GM13977 (cell line): ENCODE measurements around the gene RHOXF1.
"Not testable (repeated sequence)": the region's sequence is repeated elsewhere in the genome, so short reads cannot be mapped to it uniquely, and the experiment has no call there.

Source experiments
- DNase-seq: peaks from one replicate; pipeline ENCODE4 v3.0.0; 2012; ENCODE audit warnings: low spot score
- CTCF ChIP-seq: IDR thresholded peaks from 2 replicates; pipeline ENCODE4 v1.5.1; 2012; ENCODE audit warnings: mild to moderate bottlenecking, control low read depth; ENCODE audit not compliant: insufficient read depth; ENCODE audit errors: extremely low read depth, missing control alignments
- in situ Hi-C: fragments of 300-500 bp; cut with MboI; formaldehyde crosslinking; loops from one replicate; pipeline ENCODE4 v1.12.0; 2022; ENCODE audit warnings: low sequenced_read_pairs, low pct_unique_long_range_greater_than_20kb, mixed read lengths, inconsistent platforms; ENCODE audit not compliant: unreplicated experiment

Gene RHOXF1, protein sequence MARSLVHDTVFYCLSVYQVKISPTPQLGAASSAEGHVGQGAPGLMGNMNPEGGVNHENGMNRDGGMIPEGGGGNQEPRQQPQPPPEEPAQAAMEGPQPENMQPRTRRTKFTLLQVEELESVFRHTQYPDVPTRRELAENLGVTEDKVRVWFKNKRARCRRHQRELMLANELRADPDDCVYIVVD

DNA sequence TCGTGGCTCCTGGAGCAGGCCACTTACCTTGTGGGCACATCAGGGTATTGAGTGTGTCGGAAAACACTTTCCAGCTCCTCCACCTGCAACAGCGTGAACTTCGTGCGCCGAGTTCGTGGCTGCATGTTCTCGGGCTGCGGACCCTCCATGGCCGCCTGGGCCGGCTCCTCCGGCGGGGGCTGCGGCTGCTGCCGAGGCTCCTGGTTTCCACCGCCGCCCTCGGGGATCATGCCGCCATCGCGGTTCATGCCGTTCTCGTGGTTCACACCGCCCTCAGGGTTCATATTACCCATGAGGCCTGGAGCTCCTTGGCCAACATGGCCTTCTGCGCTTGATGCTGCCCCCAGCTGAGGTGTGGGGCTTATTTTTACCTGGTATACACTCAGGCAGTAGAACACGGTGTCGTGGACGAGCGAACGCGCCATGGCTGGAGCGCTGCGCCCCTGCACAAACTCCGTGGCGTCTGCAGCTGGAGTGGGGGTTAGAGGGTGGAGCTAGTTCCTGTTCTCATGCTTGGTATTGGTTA, at the start of gene RHOXF1:
TSS of gene RHOXF1 (minus strand) at position 476 of the 526 bp plus-strand sequence. CDS start at position 425, 51 bp downstream.
- no peak for TF ChIP-seq CTCF
- DNase-seq, result no peak
- in situ Hi-C loops, result loop anchor here (25.0 kb wide), 1 partner anchor 122 kb away; no protein-coding TSS in a partner anchor

DNA sequence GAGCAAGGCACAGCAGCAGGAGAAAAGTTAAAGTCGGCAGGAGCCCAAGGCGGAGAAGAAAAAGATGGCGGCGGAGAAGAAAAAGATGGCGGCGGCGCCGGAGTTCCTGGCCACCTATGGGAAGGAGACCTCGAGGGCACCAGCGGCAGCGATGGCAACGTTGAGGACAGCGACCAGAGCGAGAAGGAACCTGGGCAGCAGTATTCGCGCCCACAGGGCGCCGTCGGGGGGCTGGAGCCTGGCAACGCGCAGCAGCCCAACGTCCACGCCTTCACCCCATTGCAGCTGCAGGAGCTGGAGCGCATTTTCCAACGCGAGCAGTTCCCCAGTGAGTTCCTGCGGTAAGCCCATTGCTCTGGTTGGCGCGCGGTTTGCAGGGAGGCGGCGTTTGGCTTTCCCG, 43.4 kb upstream of the RHOXF1 start:
- in situ Hi-C loops, DNase-seq: not testable (repeated sequence)

GRCh38 chrX:120158313-120158712, 42.6 kb upstream of the RHOXF1 start, which contains the start of gene RHOXF2:
TSS of gene RHOXF2 (plus strand) at chrX:120158613. CDS start at chrX:120158751, 138 bp downstream.
- in situ Hi-C loops, DNase-seq: not testable (repeated sequence)

DNA sequence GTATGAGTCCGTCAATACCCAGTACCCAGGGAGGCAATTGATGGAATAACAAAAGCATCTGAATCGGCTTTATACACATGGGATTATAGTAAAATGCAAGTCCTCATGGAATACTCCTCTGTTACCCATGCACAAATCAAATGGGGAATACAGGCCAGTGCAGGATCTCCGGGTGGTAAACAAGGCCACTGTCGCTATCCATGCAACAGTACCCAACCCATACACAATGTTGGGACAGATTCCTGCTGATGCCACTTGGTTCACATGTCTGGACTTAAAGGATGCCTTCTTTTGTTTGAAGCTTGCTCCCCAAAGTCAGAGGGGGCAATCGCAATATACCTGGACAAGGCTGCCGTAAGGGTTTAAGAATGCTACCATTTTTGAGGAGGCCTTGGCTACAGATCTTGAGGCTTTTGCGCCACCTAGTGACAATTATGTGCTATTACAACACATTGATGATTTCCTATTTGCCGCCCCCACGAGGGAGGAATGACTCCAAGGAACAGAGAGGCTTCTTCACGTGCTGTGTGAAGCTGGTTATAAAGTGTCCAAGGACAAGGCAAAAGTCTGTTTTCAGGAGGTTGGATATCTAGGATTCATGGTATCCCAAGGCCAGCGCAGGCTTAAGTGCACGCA, 34.5 kb upstream of the RHOXF1 start:
- DNase-seq, in situ Hi-C loops: not testable (repeated sequence)

DNA sequence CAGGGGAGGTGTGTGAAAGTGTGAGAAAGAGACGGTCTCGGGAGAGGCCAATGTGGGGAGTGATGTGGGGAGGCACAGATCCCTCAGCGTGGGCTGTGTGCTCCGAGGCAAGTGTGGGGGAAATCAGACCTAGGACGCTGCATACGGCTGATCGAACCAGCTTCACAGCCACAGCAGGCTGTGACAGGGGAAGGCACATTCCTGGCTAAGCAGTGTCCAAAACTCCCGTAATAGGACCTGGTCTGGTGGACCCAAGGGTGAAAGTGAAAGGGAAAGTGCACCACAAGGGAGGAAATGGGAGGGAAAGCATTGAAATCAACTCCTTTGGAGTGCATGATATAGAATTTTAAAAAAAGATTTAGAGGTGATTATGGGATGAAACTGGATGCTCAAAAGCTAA, 31.8 kb upstream of the RHOXF1 start:
- TF ChIP-seq CTCF, result no peak
- no peak for DNase-seq
- in situ Hi-C loops, result loop anchor here (25.0 kb wide), 1 partner anchor 135 kb away; no protein-coding TSS in a partner anchor

GRCh38 chrX:120146323-120146722, 30.6 kb upstream of the RHOXF1 start:
- not testable (repeated sequence) for DNase-seq
- in situ Hi-C loops, result loop anchor here (25.0 kb wide), 1 partner anchor 134 kb away; no protein-coding TSS in a partner anchor

GRCh38 chrX:120145295-120145925, 29.7 kb upstream of the RHOXF1 start:
- no peak for DNase-seq
- in situ Hi-C loops, result loop anchor here (25.0 kb wide), 1 partner anchor 133 kb away; no protein-coding TSS in a partner anchor
- no peak for TF ChIP-seq CTCF

DNA sequence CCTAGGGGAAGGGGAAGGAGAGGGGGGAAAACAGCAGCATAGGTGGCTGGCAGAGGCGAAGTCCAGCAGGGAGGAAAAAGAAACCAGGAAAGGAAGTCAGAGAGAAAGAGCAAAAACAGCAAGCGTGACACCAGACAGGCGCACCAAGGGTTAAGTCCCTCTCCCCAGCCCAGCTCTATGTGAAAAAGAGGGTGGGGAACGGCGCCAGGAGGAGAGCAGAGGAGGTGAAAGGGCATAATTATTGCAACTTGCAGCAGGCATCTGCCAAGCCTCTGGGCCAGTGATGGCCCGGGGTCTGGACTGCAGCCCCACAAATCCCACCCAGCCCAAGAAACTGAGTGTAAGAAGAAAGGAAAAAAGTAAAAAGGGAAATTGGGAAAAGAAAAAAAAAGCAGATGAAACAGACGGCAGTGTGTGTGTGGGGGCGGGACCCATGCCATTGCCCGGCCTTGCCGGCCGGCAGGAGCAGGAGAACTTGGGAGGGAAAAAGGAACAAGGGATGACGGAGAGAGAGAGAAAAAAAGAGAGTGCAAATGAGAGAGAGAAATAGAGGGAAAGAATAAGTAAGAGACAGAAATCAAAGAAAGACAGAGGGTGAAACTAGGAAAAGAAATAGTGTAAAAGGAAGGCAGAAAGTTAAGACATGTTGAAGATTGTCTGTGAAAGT, 28.6 kb upstream of the RHOXF1 start:
- in situ Hi-C loops, result loop anchor here (25.0 kb wide), 1 partner anchor 132 kb away; no protein-coding TSS in a partner anchor

More for the DNA sequence above, 28.6 kb upstream of the RHOXF1 start:
- DNase-seq, result no peak
- no peak for TF ChIP-seq CTCF
